Tibial nerve (tissue), 3 donors: Measurements from ENCODE around the gene ZBTB40.

Experiments
- POLR2A ChIP-seq, 2 donors: fragments of 450-650 bp; IDR thresholded peaks; one replicate each; pipeline ENCODE4 v1.6.1; 2017; ENCODE audit warnings: antibody characterized with exemption in 2 of 2, mild to moderate bottlenecking in 2 of 2, moderate library complexity in 2 of 2
- TF ChIP-seq, protein P1 (sequence below), 5 experiments: fragments of 200-600 bp in 3 of 5; fragments of 450-650 bp in 2 of 5; sonication (generic) in 3 of 5; IDR thresholded peaks; one replicate each; pipeline ENCODE4 v1.5.1; 2016 to 2019; ENCODE audit warnings: antibody characterized with exemption in 5 of 5, mild to moderate bottlenecking in 3 of 5, moderate library complexity in 2 of 5

DNA sequence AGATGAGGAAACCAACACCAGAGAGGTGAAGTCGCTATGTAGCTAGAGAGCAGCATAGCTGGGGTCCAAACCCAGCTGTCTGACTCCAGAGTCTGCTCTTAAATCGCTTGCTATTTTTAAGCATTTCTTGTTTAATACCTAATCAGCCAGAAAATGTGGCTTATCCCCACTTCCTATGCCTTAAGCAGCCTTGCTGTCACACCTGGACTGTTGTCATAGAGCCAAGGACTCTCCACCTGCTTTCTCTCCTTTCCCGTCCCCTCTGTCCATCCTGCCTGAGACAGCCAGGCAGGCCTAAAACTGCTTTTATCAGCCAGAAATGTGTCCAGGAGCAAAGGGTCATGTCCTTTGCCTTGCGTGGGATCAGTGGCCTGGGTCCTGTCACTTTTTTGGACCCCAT is 83.3 kb downstream of the ZBTB40 start:
- TF ChIP-seq, protein P1, sequence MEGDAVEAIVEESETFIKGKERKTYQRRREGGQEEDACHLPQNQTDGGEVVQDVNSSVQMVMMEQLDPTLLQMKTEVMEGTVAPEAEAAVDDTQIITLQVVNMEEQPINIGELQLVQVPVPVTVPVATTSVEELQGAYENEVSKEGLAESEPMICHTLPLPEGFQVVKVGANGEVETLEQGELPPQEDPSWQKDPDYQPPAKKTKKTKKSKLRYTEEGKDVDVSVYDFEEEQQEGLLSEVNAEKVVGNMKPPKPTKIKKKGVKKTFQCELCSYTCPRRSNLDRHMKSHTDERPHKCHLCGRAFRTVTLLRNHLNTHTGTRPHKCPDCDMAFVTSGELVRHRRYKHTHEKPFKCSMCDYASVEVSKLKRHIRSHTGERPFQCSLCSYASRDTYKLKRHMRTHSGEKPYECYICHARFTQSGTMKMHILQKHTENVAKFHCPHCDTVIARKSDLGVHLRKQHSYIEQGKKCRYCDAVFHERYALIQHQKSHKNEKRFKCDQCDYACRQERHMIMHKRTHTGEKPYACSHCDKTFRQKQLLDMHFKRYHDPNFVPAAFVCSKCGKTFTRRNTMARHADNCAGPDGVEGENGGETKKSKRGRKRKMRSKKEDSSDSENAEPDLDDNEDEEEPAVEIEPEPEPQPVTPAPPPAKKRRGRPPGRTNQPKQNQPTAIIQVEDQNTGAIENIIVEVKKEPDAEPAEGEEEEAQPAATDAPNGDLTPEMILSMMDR (IDR thresholded peaks at IDR 0.05), result no peak
- TF ChIP-seq POLR2A (IDR thresholded peaks at IDR 0.05), result no peak
